H1 (cell line): ENCODE data around the gene SMLR1. TPM values are rescaled to one million over a fixed set of nuclear protein-coding genes. Genes with fewer than 3 reads are reported as not detected.

Source experiments
- CTCF ChIA-PET: fragments of 300-600 bp; sonication (Branson Sonifier 250); formaldehyde crosslinking; loops from one replicate; lab custom pipeline; 2021; ENCODE audit not compliant: partially characterized antibody; lab: Charles Lee
- POLR2A ChIA-PET: fragments of 300-600 bp; sonication (Branson Sonifier 250); formaldehyde crosslinking; loops from one replicate; lab custom pipeline; 2021; ENCODE audit warnings: inconsistent platforms; ENCODE audit not compliant: partially characterized antibody; lab: Charles Lee
- DNase-seq, 2 experiments: peaks; one replicate each; pipeline versions ENCODE4 v3.0.0 to v3.0.0-alpha.2; 2010 to 2022; ENCODE audit warnings: low spot score in 2 of 2, low read depth in 1 of 2, mixed read lengths in 1 of 2
- FAIRE-seq: peaks from 2 replicates; lab custom pipeline; 2011; peaks lifted over from hg19 to GRCh38; lab: Jason Lieb, UNC
- H2AFZ ChIP-seq: 2 replicates; pipeline ENCODE4 v1.8.1; 2012; ENCODE audit warnings: low read length, inconsistent platforms
- H2AK5ac ChIP-seq: 2 replicates; pipeline ENCODE4 v1.6.1; 2013; ENCODE audit warnings: low read depth, low read length
- H2BK120ac ChIP-seq: replicated peaks from 2 replicates; pipeline ENCODE3; 2013; ENCODE audit warnings: low read depth, low read length, inconsistent platforms
- H2BK12ac ChIP-seq: 2 replicates; pipeline ENCODE4 v1.6.1; 2013; ENCODE audit warnings: low read depth, low read length
- H2BK15ac ChIP-seq: 2 replicates; pipeline ENCODE4 v1.6.1; 2013; ENCODE audit warnings: low read length
- H2BK20ac ChIP-seq: 2 replicates; pipeline ENCODE4 v1.6.1; 2013; ENCODE audit warnings: low read length
- H2BK5ac ChIP-seq: 2 replicates; pipeline ENCODE4 v1.6.1; 2013; ENCODE audit warnings: low read depth, low read length
- H3K14ac ChIP-seq: 2 replicates; pipeline ENCODE4 v1.6.1; 2013; ENCODE audit warnings: inconsistent platforms; ENCODE audit not compliant: insufficient read length
- H3K18ac ChIP-seq: 2 replicates; pipeline ENCODE4 v1.6.1; 2013; ENCODE audit warnings: low read length; ENCODE audit errors: extremely low read depth
- H3K23ac ChIP-seq: 2 replicates; pipeline ENCODE4 v1.6.1; 2013; ENCODE audit warnings: inconsistent platforms; ENCODE audit not compliant: insufficient read length
- H3K23me2 ChIP-seq: 2 replicates; pipeline ENCODE4 v1.6.1; 2013; ENCODE audit warnings: low read depth, low read length
- H3K27ac ChIP-seq: 2 replicates; pipeline ENCODE4 v1.6.1; 2011; ENCODE audit warnings: low read depth, low read length, inconsistent platforms
- H3K27me3 ChIP-seq, 4 experiments: replicated peaks in 1 of 4; 1 replicate in 1 of 4; 2 replicates in 3 of 4; pipeline versions ENCODE4 v1.6.1 to v1.8.1; 2011 to 2013; ENCODE audit warnings: low read length in 3 of 4, mild to moderate bottlenecking in 3 of 4, inconsistent platforms in 2 of 4, mixed read lengths in 2 of 4, moderate library complexity in 1 of 4; ENCODE audit not compliant: control insufficient read depth in 3 of 4, insufficient read depth in 3 of 4; ENCODE audit errors: extremely low read depth in 1 of 4
- H3K36me3 ChIP-seq, 4 experiments: 2 replicates each; pipeline versions ENCODE4 v1.6.1 to v1.8.1; 2011 to 2013; ENCODE audit warnings: mild to moderate bottlenecking in 4 of 4, low read length in 3 of 4, moderate library complexity in 2 of 4, control low read depth in 1 of 4, inconsistent platforms in 1 of 4; ENCODE audit not compliant: insufficient read depth in 4 of 4, control insufficient read depth in 2 of 4
- H3K4ac ChIP-seq: replicated peaks from 2 replicates; pipeline ENCODE3; 2013; ENCODE audit warnings: low read length, low read depth, mixed read lengths, inconsistent platforms; ENCODE audit not compliant: insufficient read length
- H3K4me1 ChIP-seq, 4 experiments: replicated peaks in 1 of 4; 1 replicate in 1 of 4; 2 replicates in 3 of 4; pipeline versions ENCODE4 v1.6.1 to v1.8.1; 2011 to 2013; ENCODE audit warnings: low read length in 3 of 4, inconsistent platforms in 2 of 4, mixed read lengths in 1 of 4; ENCODE audit not compliant: insufficient read depth in 4 of 4, control insufficient read depth in 3 of 4
- H3K4me2 ChIP-seq, 2 experiments: 2 replicates each; pipeline versions ENCODE4 v1.6.1 to v1.8.1; 2011 to 2013; ENCODE audit warnings: low read depth in 2 of 2, low read length in 2 of 2, control low read depth in 1 of 2, inconsistent platforms in 1 of 2, mild to moderate bottlenecking in 1 of 2; ENCODE audit not compliant: insufficient read depth in 1 of 2
- H3K4me3 ChIP-seq, 4 experiments: fragments of 200-600, 300-600 bp in 1 of 4; sonication (generic), shearing (Covaris generic), sonication (Bioruptor Twin) in 1 of 4; 2 replicates each; pipeline versions ENCODE4 v1.5.1 to v1.8.1; 2011 to 2016; ENCODE audit warnings: low read length in 4 of 4, low read depth in 3 of 4, control low read depth in 2 of 4, inconsistent platforms in 2 of 4, mild to moderate bottlenecking in 2 of 4, mixed read lengths in 1 of 4, moderate library complexity in 1 of 4; ENCODE audit not compliant: insufficient read depth in 2 of 4; ENCODE audit errors: extremely low read depth in 1 of 4
- H3K56ac ChIP-seq: replicated peaks from 2 replicates; pipeline ENCODE3; 2013; ENCODE audit warnings: low read depth, mild to moderate bottlenecking, mixed read lengths, low read length, inconsistent platforms; ENCODE audit not compliant: insufficient read length
- H3K79me1 ChIP-seq: 2 replicates; pipeline ENCODE4 v1.6.1; 2013; ENCODE audit warnings: low read depth, low read length, control low read depth
- H3K79me2 ChIP-seq, 2 experiments: 2 replicates each; pipeline versions ENCODE4 v1.6.1 to v1.8.1; 2012 to 2013; ENCODE audit warnings: low read length in 2 of 2, mild to moderate bottlenecking in 2 of 2, inconsistent platforms in 1 of 2; ENCODE audit not compliant: insufficient read depth in 2 of 2, control insufficient read depth in 1 of 2
- H3K9ac ChIP-seq, 4 experiments: replicated peaks in 1 of 4; 1 replicate in 1 of 4; 2 replicates in 3 of 4; pipeline versions ENCODE4 v1.6.1 to v1.8.1; 2011 to 2013; ENCODE audit warnings: low read depth in 3 of 4, low read length in 3 of 4, control low read depth in 2 of 4, mild to moderate bottlenecking in 2 of 4, moderate library complexity in 2 of 4, inconsistent platforms in 1 of 4; ENCODE audit errors: extremely low read depth in 1 of 4
- H3K9me3 ChIP-seq, 2 experiments: 2 replicates each; pipeline versions ENCODE4 v1.6.1 to v1.8.1; 2012 to 2013; ENCODE audit warnings: mild to moderate bottlenecking in 2 of 2, moderate library complexity in 2 of 2, control low read depth in 1 of 2, inconsistent platforms in 1 of 2, low read depth in 1 of 2, low read length in 1 of 2, mixed read lengths in 1 of 2; ENCODE audit not compliant: insufficient read depth in 2 of 2
- H4K20me1 ChIP-seq, 2 experiments: replicated peaks in 1 of 2; 2 replicates each; pipeline versions ENCODE3 to v1.8.1; 2011 to 2013; ENCODE audit warnings: inconsistent platforms in 2 of 2, low read length in 2 of 2, mild to moderate bottlenecking in 1 of 2; ENCODE audit not compliant: insufficient read depth in 2 of 2, control insufficient read depth in 1 of 2
- H4K5ac ChIP-seq: 2 replicates; pipeline ENCODE4 v1.6.1; 2013; ENCODE audit warnings: low read length, low read depth, mixed read lengths, inconsistent platforms; ENCODE audit not compliant: insufficient read length
- H4K8ac ChIP-seq: 2 replicates; pipeline ENCODE4 v1.8.0; 2013; ENCODE audit warnings: mild to moderate bottlenecking, moderate library complexity, low read length, inconsistent platforms; ENCODE audit not compliant: insufficient read depth; ENCODE audit errors: extremely low read depth
- H4K91ac ChIP-seq: replicated peaks from 2 replicates; pipeline ENCODE3; 2013; ENCODE audit warnings: low read length, mixed read lengths, inconsistent platforms; ENCODE audit not compliant: insufficient read length
- BACH1 ChIP-seq: IDR thresholded peaks from 2 replicates; pipeline ENCODE4 v1.6.1; 2012; ENCODE audit warnings: low read length, improper control_type of control experiment
- BCL11A ChIP-seq, 2 experiments: IDR thresholded peaks; one replicate each; pipeline ENCODE4 v1.6.1; 2011; ENCODE audit warnings: low read depth in 2 of 2, low read length in 2 of 2, mild to moderate bottlenecking in 2 of 2
- CBX8 ChIP-seq: fragments of 300-800, 300-1000 bp; sonication (generic); IDR thresholded peaks from 2 replicates; pipeline ENCODE4 v1.7.1; 2016; ENCODE audit warnings: low read depth, low read length, borderline replicate concordance
- EZH2 ChIP-seq: fragments of 200-600 bp; sonication (generic); IDR thresholded peaks from 2 replicates; pipeline ENCODE4 v1.7.1; 2012; ENCODE audit warnings: low read depth, mild to moderate bottlenecking, moderate library complexity, low read length, inconsistent platforms; ENCODE audit not compliant: severe bottlenecking
- FOSL1 ChIP-seq: IDR thresholded peaks from 2 replicates; pipeline ENCODE4 v1.6.1; 2011; ENCODE audit warnings: mild to moderate bottlenecking, low read depth, low read length, moderate library complexity; ENCODE audit not compliant: insufficient read depth
- POLR2A ChIP-seq, 2 experiments: IDR thresholded peaks; 1 replicate in 1 of 2; 2 replicates in 1 of 2; pipeline ENCODE4 v1.6.1; 2011; ENCODE audit warnings: low read depth in 2 of 2, low read length in 2 of 2, mild to moderate bottlenecking in 2 of 2; ENCODE audit errors: control extremely low read depth in 1 of 2
- POLR2AphosphoS5 ChIP-seq: IDR thresholded peaks from 2 replicates; pipeline ENCODE4 v1.6.1; 2011; ENCODE audit warnings: low read depth, low read length
- SIN3A ChIP-seq, 2 experiments: IDR thresholded peaks in 1 of 2; conservative IDR thresholded peaks in 1 of 2; 2 replicates each; pipeline ENCODE4 v1.6.1; 2011 to 2012; ENCODE audit warnings: low read length in 2 of 2, improper control_type of control experiment in 1 of 2, low read depth in 1 of 2, mild to moderate bottlenecking in 1 of 2
- WGBS, 2 experiments: shearing (Covaris generic) in 1 of 2; methylation state at CpG; one replicate each; pipeline versions ENCODE4 v1.1.6 to v1.1.7; 2013 to 2015; ENCODE audit warnings: low lambda C conversion rate in 2 of 2, mixed read lengths in 2 of 2, inconsistent platforms in 1 of 2, low coverage in 1 of 2, missing lambda C conversion rate in 1 of 2; ENCODE audit not compliant: insufficient replicate concordance in 2 of 2, insufficient coverage in 1 of 2, insufficient read length in 1 of 2; ENCODE audit errors: extremely low coverage in 1 of 2, missing lambda C conversion rate in 1 of 2; 5-methylcytosine and 5-hydroxymethylcytosine counted together
- polyA plus RNA-seq, 7 experiments: library from polyadenylated mRNA; depleted of rRNA in 3 of 7; stranded (reverse) in 5 of 7; unstranded in 2 of 7; fragments of >200 nt in 5 of 7; fragments of 200-250 nt in 2 of 7; gene quantifications; 1 replicate in 5 of 7; 2 replicates in 1 of 7; 4 replicates in 1 of 7; pipeline versions ENCODE4 v1.2.1 to v1.2.3, GENCODE V29; 2011 to 2013; ENCODE audit warnings: missing spikeins in 2 of 7, mixed read lengths in 2 of 7
- total RNA-seq: library from RNA; stranded (reverse); fragmentation: NEBNext Ultra II Directional; extraction: Animal tissue kit (Norgen Biotek cat#: 25700); gene quantifications from 2 replicates; pipeline ENCODE4 v1.2.1, GENCODE V29; 2021
- TF ChIP-seq, protein P1 (sequence below): IDR thresholded peaks from 2 replicates; pipeline ENCODE4 v1.6.1; 2012; ENCODE audit warnings: low read length, inconsistent platforms

Gene SMLR1
- total and polyA plus RNA-seq, 2 of the 8 experiments (the other 6 are each of a cell fraction or from before 2014, with no cell fraction given), result not detected

DNA sequence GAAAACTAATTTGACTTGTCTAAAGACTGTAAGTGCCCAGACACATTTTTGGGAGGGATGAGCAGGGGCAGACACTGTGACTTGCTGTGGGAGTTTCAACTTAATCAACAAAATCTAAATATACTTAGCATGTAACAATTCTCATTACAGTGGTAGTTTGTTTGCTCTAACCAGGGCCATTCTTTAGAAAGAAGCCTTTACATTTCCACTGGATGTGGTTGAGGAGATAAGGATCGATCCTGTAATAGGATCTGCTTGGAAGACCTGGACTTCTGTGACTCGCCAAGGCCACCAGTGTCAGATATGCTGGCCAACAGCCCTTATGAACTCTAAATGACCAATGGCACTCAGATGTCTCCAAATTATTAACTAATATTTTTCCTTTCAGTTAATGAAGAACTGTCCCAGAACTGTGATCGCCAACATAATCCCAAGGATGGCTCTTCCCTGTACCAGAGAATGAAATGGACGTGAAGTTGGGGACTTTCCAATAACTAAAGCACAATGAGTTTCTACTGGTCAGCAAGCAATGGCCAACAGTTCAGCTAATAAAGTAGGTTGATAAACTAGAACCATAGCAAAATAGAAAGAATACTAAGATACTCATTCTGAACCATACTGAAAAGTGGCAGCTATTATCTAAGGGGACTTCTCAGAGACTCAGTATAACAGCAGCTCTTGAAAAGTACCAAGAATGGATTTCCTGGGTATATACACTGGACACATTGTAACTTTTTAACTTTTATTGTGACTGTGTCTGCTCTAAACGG, 7.5 kb downstream of the SMLR1 start:
- Histone ChIP-seq H2BK12ac (no peak overlapping the region), H2BK20ac (no peak overlapping the region), H4K91ac (no peak overlapping the region), H3K14ac (no peak overlapping the region), H3K27me3 (no peaks in the 10 kb centered on the region), H3K18ac (no peak overlapping the region), H3K4me3 (no peak overlapping the region), H3K36me3 (no peaks in the 10 kb centered on the region), H3K9ac (no peak overlapping the region), H3K27ac (no peak overlapping the region), H3K56ac (no peak overlapping the region), H4K20me1 (no peaks in the 10 kb centered on the region), H2AFZ (no peak overlapping the region), H3K79me1 (no peaks in the 10 kb centered on the region), H4K5ac (no peak overlapping the region), H3K23ac (no peak overlapping the region), H2BK5ac (no peak overlapping the region), H3K4ac (no peak overlapping the region), H2BK15ac (no peak overlapping the region), H3K79me2 (no peaks in the 10 kb centered on the region), H2AK5ac (no peak overlapping the region), H3K4me2 (no peak overlapping the region), H3K23me2 (no peaks in the 10 kb centered on the region), H3K9me3 (no peaks in the 10 kb centered on the region), H4K8ac (no peak overlapping the region), H2BK120ac (no peak overlapping the region), H3K4me1 (peaks cover 0 to 5% (median 1%) of the 10 kb centered on the region in 4 experiments; a peak in 2 of 7 replicates)
- no peak for DNase-seq
- TF ChIP-seq POLR2A (IDR thresholded peaks at IDR 0.05; ENCODE audit: control extremely low read depth in 1 of 2, low read depth in 2 of 2, low read length in 2 of 2) (no peak), FOSL1 (no peak), CBX8 (no peak), SIN3A (conservative IDR thresholded peaks at IDR 0.05 in 1 of 2, IDR thresholded peaks at IDR 0.05 in 1 of 2; ENCODE audit: low read depth in 1 of 2, low read length in 2 of 2) (no peak), POLR2AphosphoS5 (no peak), EZH2 (no peak), BCL11A (IDR thresholded peaks at IDR 0.05; ENCODE audit: low read depth in 2 of 2, low read length in 2 of 2) (no peak), BACH1 (no peak)
- TF ChIP-seq, protein P1, sequence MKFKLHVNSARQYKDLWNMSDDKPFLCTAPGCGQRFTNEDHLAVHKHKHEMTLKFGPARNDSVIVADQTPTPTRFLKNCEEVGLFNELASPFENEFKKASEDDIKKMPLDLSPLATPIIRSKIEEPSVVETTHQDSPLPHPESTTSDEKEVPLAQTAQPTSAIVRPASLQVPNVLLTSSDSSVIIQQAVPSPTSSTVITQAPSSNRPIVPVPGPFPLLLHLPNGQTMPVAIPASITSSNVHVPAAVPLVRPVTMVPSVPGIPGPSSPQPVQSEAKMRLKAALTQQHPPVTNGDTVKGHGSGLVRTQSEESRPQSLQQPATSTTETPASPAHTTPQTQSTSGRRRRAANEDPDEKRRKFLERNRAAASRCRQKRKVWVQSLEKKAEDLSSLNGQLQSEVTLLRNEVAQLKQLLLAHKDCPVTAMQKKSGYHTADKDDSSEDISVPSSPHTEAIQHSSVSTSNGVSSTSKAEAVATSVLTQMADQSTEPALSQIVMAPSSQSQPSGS, result no peak
- 90% methylated on average over 5 of the region's 5 CpGs; no CpG with 5 or more reads in 1 of the 2 experiments for WGBS, 2 experiments
- ChIA-PET POLR2A (no interaction called here), CTCF (interaction anchor here (0.6 to 1.5 kb wide), 5 partner anchors 13 to 685 kb away, joined by 3 read pairs; no protein-coding TSS in a partner anchor)
- FAIRE-seq, result no peak
